HepG2 (cell line): ENCODE measurements around the gene ASAP2. TPM values are rescaled to one million over a fixed set of nuclear protein-coding genes. Genes with fewer than 3 reads are reported as not detected.

Source experiments
- ATAC-seq: fragments of 200-7000 bp; cut with Tn5 transposase; 3 replicates; pipeline ENCODE4 v1.9.1; 2020; ENCODE audit warnings: mild to moderate bottlenecking, moderate library complexity
- BruUV-seq: library from RNA; stranded (reverse); fragments of 400-500 nt; replicated peaks from 2 replicates; lab custom pipeline; 2021; lab: Mats Ljungman, UMichigan
- CTCF ChIA-PET: fragments of 300-600 bp; formaldehyde crosslinking; extraction: SDS; loops from one replicate; lab custom pipeline; 2021; ENCODE audit warnings: low total read pairs, inconsistent platforms, low intra/inter-chr PET ratio; lab: Yijun Ruan, JAX
- POLR2A ChIA-PET: fragments of 350-600 bp; sonication (Branson Sonifier 250); formaldehyde crosslinking; loops from one replicate; lab custom pipeline; 2020; ENCODE audit warnings: antibody characterized with exemption, inconsistent platforms; lab: Yijun Ruan, JAX
- DNase-seq: peaks from one replicate; pipeline ENCODE4 v3.0.0-alpha.2; 2015; ENCODE audit warnings: low spot score
- FAIRE-seq: peaks from 3 replicates; lab custom pipeline; 2011; peaks lifted over from hg19 to GRCh38; lab: Jason Lieb, UNC
- H2AFZ ChIP-seq: one replicate; pipeline ENCODE4 v1.6.1; 2011; ENCODE audit warnings: low read length, inconsistent platforms
- H3K27ac ChIP-seq: fragments of 300-600 bp; 3 replicates; pipeline ENCODE4 v1.8.0; 2011; ENCODE audit warnings: mixed run types, mild to moderate bottlenecking, mixed read lengths, low read length, inconsistent platforms; ENCODE audit not compliant: insufficient read depth; ENCODE audit errors: extremely low read length
- H3K27me3 ChIP-seq, 2 experiments: fragments of 200-600 bp in 1 of 2; 2 replicates in 1 of 2; 3 replicates in 1 of 2; pipeline versions ENCODE4 v1.6.0 to v1.8.0; 2011; ENCODE audit warnings: low read length in 2 of 2, mild to moderate bottlenecking in 2 of 2, moderate library complexity in 2 of 2, inconsistent platforms in 1 of 2; ENCODE audit not compliant: insufficient read depth in 2 of 2, control insufficient read depth in 1 of 2
- H3K36me3 ChIP-seq, 2 experiments: fragments of 200-600 bp in 1 of 2; replicated peaks in 1 of 2; 2 replicates in 1 of 2; 3 replicates in 1 of 2; pipeline versions ENCODE4 v1.5.1 to v1.8.0; 2011; ENCODE audit warnings: low read length in 2 of 2, inconsistent platforms in 1 of 2; ENCODE audit not compliant: insufficient read depth in 2 of 2, control insufficient read depth in 1 of 2
- H3K4me1 ChIP-seq: 2 replicates; pipeline ENCODE4 v1.5.1; 2012; ENCODE audit warnings: low read length, inconsistent platforms; ENCODE audit not compliant: insufficient read depth
- H3K4me2 ChIP-seq: 2 replicates; pipeline ENCODE4 v1.6.0; 2011; ENCODE audit warnings: low read depth, low read length, inconsistent platforms
- H3K4me3 ChIP-seq, 3 experiments: fragments of 200-600 bp in 1 of 3; sonication (generic), shearing (Covaris generic) in 1 of 3; replicated peaks in 1 of 3; 2 replicates each; pipeline ENCODE4 v1.5.1; 2011 to 2016; ENCODE audit warnings: low read length in 3 of 3, inconsistent platforms in 2 of 3, low read depth in 2 of 3, mild to moderate bottlenecking in 2 of 3, control low read depth in 1 of 3, mixed read lengths in 1 of 3; ENCODE audit not compliant: insufficient read depth in 1 of 3
- H3K79me2 ChIP-seq: one replicate; pipeline ENCODE4 v1.6.1; 2011; ENCODE audit warnings: low read length, inconsistent platforms; ENCODE audit not compliant: insufficient read depth
- H3K9ac ChIP-seq: 2 replicates; pipeline ENCODE4 v1.6.0; 2011; ENCODE audit warnings: mild to moderate bottlenecking, low read depth, low read length, inconsistent platforms; ENCODE audit not compliant: insufficient read depth
- H3K9me3 ChIP-seq: 2 replicates; pipeline ENCODE4 v1.5.1; 2012; ENCODE audit warnings: mild to moderate bottlenecking, low read length
- H4K20me1 ChIP-seq: 2 replicates; pipeline ENCODE4 v1.6.0; 2011; ENCODE audit warnings: inconsistent platforms, mild to moderate bottlenecking, low read length, moderate library complexity; ENCODE audit not compliant: insufficient read depth
- XRCC5 ChIP-seq: fragments of 200-400 bp; formaldehyde crosslinking; optimal IDR thresholded peaks from 2 replicates; pipeline ENCODE3; 2017; ENCODE audit warnings: mild to moderate bottlenecking, low read length
- ZNF564 ChIP-seq: sonication (generic); formaldehyde crosslinking; IDR thresholded peaks from 2 replicates; pipeline ENCODE4 v1.8.1; 2023; ENCODE audit warnings: mild to moderate bottlenecking, missing genetic modification reagents
- ZNF703 ChIP-seq: sonication (generic); formaldehyde crosslinking; IDR thresholded peaks from 2 replicates; pipeline ENCODE4 v1.5.1; 2020; ENCODE audit warnings: missing genetic modification reagents, mild to moderate bottlenecking, moderate library complexity, borderline replicate concordance
- WGBS: methylation state at CpG from one replicate; pipeline ENCODE4 v1.1.6; 2017; ENCODE audit warnings: low lambda C conversion rate; 5-methylcytosine and 5-hydroxymethylcytosine counted together
- in situ Hi-C: cut with HindIII; loops from 2 replicates; pipeline ENCODE4 v1.10.0; 2017; ENCODE audit warnings: low pct_unique_long_range_greater_than_20kb; ENCODE audit not compliant: extremely low pct_ligation_motif_present
- intact Hi-C: fragments of 100-400 bp; cut with micrococcal nuclease; formaldehyde crosslinking; loops from one replicate; pipeline ENCODE4 v1.10.0; 2022; ENCODE audit not compliant: unreplicated experiment
- polyA plus RNA-seq, 8 experiments: library from polyadenylated mRNA; depleted of rRNA in 3 of 8; stranded (reverse) in 7 of 8; unstranded in 1 of 8; fragments of >200 nt; fragmentation: Illumina TruSeq in 4 of 8; extraction: Trizol in 4 of 8; gene quantifications; 2 replicates each; pipeline versions ENCODE4 v1.2.1 to v1.2.3, GENCODE V29; 2011 to 2016; ENCODE audit warnings: low read depth in 4 of 8, missing spikeins in 1 of 8, mixed read lengths in 1 of 8; ENCODE audit not compliant: insufficient read depth in 1 of 8
- total RNA-seq, 5 experiments: library from RNA; depleted of rRNA; stranded (reverse); fragments of >200 nt; fragmentation: Illumina TruSeq; extraction: Trizol; gene quantifications; 2 replicates each; pipeline ENCODE4 v1.2.3, GENCODE V29; 2016; ENCODE audit warnings: low read depth in 1 of 5
- TF ChIP-seq, protein P1 (sequence below): sonication (generic); formaldehyde crosslinking; conservative IDR thresholded peaks from 2 replicates; pipeline ENCODE4 v1.4.0; 2020; ENCODE audit warnings: mild to moderate bottlenecking, missing genetic modification reagents, moderate library complexity

ASAP2 gene
- total and polyA plus RNA-seq, 2 of the 13 experiments (the other 11 are each of a cell fraction or from before 2014, with no cell fraction given), result 7.3 to 22.3 TPM

DNA sequence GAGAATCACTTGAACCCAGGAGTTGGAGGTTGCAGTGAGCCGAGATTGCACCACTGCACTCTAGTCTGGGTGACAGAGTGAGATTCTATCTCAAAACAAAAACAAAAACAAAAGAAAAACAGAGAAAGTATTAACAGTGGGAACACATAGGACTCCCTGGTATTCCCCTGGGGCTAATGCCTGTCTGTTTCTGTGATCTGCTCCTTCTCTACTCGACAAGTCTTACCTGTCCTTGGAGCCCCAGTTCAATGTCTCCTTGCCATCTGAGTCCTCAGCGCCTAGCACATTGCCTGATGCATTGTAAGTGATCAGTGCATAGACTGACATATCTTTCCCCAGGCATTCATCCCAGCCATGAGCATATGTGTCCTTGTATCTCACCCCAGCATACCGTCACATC, 85.8 kb downstream of the ASAP2 start:
- FAIRE-seq (no peak), DNase-seq (no peak)
- Histone ChIP-seq H3K27me3 (no peaks in the 10 kb centered on the region), H4K20me1 (no peaks in the 10 kb centered on the region; the same call in 1 of the 2 replicates), H3K4me2 (no peak overlapping the region), H3K79me2 (peaks cover 2% of the 10 kb centered on the region), H3K36me3 (peaks cover 0 to 3% of the 10 kb centered on the region in 2 experiments; a peak in 1 of 5 replicates), H2AFZ (no peak overlapping the region), H3K4me3 (no peak overlapping the region), H3K9me3 (no peaks in the 10 kb centered on the region)
- CTCF ChIA-PET, result no interaction called here
- no TSS peak for BruUV-seq
- intact Hi-C loops, result no loop called here
- in situ Hi-C loops, result no loop called here
- 92% methylated on average over 4 of the region's 4 CpGs for WGBS
- TF ChIP-seq ZNF703, result no peak
- TF ChIP-seq, all 625 proteins: peak for 0
- Histone ChIP-seq H3K9ac (no peak overlapping the region), H3K4me1 (peaks cover 23% of the 10 kb centered on the region), H3K27ac (no peak overlapping the region)
- no peak for ATAC-seq
- POLR2A ChIA-PET, result no interaction called here

DNA sequence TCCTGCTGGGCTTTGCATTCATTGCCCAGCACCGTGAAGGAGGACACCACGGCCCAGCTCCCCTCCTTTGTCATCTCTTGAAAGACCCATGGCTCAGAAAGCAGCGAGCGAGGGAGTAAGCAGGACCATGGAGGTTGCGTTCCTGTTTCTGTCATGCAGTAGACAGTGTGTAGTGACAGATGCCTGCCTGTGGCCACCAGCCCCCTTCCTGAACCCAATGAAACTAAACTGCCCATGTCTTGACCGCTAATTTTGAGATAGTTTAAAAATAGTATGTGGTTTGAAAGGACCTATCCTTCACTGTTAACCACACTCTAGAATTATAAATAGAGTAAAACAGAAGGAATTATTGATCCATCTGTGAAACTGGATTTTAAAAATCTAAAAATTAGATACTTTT, 88.2 kb downstream of the ASAP2 start:
- POLR2A ChIA-PET, result no interaction called here
- Histone ChIP-seq H3K27ac (no peak overlapping the region), H2AFZ (no peak overlapping the region), H3K4me1 (peaks cover 17% of the 10 kb centered on the region), H3K36me3 (peaks cover 8 to 20% of the 10 kb centered on the region in 2 experiments; a peak in 4 of 5 replicates), H3K4me2 (no peak overlapping the region), H3K9me3 (no peaks in the 10 kb centered on the region), H3K9ac (no peak overlapping the region), H4K20me1 (no peaks in the 10 kb centered on the region; the same call in 1 of the 2 replicates), H3K4me3 (no peak overlapping the region), H3K27me3 (no peaks in the 10 kb centered on the region), H3K79me2 (peaks cover 2% of the 10 kb centered on the region)
- CTCF ChIA-PET, result no interaction called here
- no TSS peak for BruUV-seq
- TF ChIP-seq XRCC5 (no peak), ZNF564 (CRISPR knock-in tag) (no peak)
- TF ChIP-seq, protein P1, sequence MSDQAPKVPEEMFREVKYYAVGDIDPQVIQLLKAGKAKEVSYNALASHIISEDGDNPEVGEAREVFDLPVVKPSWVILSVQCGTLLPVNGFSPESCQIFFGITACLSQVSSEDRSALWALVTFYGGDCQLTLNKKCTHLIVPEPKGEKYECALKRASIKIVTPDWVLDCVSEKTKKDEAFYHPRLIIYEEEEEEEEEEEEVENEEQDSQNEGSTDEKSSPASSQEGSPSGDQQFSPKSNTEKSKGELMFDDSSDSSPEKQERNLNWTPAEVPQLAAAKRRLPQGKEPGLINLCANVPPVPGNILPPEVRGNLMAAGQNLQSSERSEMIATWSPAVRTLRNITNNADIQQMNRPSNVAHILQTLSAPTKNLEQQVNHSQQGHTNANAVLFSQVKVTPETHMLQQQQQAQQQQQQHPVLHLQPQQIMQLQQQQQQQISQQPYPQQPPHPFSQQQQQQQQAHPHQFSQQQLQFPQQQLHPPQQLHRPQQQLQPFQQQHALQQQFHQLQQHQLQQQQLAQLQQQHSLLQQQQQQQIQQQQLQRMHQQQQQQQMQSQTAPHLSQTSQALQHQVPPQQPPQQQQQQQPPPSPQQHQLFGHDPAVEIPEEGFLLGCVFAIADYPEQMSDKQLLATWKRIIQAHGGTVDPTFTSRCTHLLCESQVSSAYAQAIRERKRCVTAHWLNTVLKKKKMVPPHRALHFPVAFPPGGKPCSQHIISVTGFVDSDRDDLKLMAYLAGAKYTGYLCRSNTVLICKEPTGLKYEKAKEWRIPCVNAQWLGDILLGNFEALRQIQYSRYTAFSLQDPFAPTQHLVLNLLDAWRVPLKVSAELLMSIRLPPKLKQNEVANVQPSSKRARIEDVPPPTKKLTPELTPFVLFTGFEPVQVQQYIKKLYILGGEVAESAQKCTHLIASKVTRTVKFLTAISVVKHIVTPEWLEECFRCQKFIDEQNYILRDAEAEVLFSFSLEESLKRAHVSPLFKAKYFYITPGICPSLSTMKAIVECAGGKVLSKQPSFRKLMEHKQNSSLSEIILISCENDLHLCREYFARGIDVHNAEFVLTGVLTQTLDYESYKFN (CRISPR knock-in tag), result 0 out of 2 replicates have a peak, but pooled peaks have one; percentile 14
- DNase-seq, result no peak
- ATAC-seq, result peak; percentile 61
- in situ Hi-C loops, result no loop called here
- no peak for FAIRE-seq
- WGBS, result 96% methylated on average over 6 of the region's 6 CpGs
- intact Hi-C loops, result no loop called here
